Fibroblast of skin of abdomen (primary cell): ENCODE results near the gene LYZL1.
A peak's percentile ranks its signal among the peaks of the same experiment; 100 is the strongest.
"Not testable (repeated sequence)": the region's sequence is repeated elsewhere in the genome, so short reads cannot be mapped to it uniquely, and the experiment has no call there.

Experiments used
- DNase-seq: peaks from one replicate; pipeline ENCODE4 v3.0.0-alpha.2; 2013

The LYZL1 gene

DNA sequence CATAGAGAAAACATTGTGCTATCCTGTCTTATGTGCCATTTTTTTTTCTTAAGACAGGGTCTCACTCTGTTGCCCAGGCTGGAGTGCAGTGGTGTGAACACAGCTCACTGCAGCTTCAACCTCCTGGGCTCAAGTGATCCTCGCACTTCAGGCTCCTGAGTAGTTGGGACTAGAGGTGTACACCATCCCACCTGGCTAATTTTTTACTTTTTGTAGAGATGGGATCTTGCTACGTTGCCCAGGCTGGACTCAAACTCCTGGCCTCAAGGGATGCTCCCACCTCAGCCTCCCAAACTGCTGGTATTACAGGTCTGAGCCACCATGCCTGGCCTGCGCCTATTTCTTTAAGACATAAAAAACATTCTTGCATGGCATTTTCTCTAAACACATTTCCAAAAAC, 20.6 kb downstream of the LYZL1 start:
- DNase-seq: no peak

DNA sequence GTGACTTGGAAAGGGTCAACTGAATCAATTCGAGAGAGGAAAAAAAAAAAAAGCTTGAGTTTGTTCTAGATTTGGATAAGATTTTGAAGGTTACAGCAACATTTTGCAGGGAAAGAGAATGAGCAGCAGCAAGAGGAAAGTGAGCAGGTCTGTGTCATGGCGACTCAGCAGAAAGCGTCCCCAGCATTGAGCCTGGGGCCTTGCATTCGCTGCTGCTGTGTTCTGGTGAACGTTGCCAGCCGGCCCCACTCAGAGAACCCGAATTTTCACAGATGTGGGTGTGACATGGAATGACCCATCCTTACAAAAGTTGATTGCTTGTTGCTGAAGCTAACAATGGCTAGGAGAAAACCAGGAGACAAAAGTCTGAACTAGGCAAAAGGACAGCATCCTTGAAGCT, 21.6 kb downstream of the LYZL1 start:
- DNase-seq: not testable (repeated sequence)

DNA sequence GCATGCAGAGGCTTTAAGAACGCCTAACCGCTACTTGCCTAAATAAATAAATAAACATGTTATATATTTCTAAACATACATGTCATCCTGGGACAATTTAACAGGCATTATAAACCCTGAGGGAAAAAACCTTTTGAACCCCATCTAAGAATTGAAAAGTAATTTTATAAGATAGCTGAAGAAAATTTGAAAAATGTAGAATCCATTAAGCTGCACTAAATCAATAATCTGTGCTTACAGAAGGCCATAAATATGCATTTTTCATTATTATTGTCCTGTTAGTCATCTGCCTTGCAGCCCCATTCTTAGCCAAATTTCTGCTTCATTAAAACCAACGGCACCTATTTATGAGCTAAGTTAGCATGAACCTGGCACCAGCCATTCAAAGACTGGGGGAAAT, 24.2 kb downstream of the LYZL1 start:
- DNase-seq: no peak

DNA sequence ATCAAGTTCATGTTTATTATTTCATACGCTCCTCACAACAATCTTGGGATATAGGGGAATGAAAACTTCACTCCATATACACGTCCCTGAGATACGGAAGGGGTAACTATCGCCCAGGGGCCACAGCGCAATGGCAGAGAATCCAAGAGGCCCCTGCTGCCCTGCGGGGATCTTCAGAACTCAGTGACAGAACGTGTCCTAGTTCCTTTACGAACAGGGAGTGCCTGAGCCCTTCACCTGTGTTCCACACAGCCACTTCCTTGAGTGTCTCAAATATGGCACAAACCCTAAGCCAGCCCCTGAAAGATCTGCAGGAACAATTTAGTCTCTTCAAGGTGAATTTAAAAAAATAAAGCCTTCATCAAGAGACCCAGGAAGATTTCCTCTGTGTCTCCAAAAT, 25.9 kb downstream of the LYZL1 start:
- no peak for DNase-seq

DNA sequence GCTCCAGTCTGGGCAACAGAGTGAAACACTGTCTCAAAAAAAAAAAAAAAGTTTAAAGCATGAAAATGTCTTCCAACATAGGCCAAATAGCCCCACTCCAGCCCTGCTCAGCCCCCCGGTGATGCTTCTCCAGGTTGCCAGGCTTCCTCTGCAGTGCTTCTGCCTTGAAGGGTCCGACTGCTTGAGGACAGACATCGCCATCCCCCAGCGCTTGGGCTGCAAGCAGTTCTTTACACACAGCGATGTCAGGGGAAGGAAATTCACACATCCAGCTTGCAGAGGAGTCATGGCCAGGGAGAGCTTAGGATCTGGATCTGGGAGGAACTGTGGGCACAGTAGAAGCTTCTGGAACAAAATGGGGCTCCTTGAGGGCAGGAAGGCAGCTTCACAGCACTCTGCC, 26.9 kb downstream of the LYZL1 start:
- no peak for DNase-seq

DNA sequence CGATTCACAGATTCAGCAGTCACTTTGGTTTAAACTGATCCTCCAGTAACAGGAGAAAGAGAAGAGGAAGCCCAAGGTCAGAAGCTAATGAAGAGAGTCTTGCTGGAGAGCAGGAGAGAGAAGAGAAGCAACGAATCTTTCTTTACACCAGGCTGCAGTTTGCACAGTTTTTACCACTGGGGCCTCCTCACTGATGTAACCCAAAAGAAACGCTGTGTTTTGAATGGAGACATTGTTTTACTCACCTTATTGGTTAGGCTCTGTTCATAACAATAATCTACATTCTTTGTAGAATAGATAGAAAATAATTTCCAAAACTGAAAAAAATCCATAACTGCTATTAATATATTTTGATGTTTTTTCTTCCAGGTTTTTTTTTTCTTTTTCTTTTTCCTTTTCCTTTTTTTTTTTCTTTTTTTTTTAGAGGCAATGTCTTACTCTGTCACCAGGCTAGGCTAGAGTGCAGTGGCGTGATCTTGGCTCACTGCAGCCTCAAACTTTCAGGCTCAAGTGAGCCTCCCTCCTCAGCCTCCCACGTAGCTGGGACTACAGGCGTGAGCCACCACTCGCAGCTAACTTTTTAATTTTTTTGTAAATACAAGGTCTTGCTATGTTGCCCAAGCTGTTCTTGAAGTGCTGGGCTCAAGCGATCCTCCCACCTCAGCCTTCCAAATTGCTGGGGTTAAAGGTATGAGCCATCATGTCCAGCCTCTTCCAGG, 27.6 kb downstream of the LYZL1 start:
- DNase-seq: no peak

DNA sequence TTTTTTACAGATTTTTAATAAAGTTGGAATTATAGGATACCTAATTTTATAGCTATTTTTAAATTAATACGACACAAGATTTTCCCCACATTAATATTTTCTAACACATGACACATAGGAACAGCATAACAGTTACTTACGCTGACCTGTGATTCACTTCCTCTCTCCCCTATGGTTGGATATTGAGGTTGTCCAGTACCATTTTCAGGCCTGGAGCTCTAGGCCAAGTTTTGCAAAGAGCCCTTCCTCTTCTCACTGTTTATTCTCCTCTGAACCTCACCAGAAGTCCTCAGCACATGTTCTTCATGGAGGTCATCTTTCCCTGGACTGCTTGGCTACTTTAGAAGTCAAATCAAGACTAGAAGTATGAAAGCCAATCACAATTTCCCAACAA, 28.2 kb downstream of the LYZL1 start:
- DNase-seq: no peak

DNA sequence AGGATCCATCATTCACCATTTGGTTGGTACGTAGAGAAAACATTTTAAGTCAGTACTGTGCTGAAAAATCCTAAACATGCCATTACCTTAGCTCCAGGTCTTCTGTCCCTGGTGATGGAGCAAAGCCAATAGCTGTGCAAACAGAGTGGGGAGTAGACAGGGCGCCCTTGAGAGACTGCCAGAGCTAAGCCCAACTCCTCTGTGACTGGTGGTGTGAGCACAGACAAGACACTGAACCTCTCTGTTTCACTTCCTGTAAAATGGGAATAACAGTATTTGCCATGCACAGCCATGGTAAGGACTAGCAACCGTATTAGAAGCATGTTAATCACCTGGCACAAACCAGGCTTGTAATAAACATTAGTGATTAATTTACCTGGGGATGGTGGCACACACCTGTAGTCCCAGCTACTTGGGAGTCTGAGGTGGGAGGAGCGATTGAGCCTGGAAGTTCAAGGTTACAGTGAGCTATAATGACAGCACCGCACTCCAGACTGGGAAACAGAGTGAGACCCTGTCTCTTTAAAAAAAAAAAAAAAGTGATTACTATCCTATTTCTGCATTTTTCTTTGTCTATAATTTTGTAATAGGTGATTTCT, 28.7 kb downstream of the LYZL1 start:
- DNase-seq: no peak

DNA sequence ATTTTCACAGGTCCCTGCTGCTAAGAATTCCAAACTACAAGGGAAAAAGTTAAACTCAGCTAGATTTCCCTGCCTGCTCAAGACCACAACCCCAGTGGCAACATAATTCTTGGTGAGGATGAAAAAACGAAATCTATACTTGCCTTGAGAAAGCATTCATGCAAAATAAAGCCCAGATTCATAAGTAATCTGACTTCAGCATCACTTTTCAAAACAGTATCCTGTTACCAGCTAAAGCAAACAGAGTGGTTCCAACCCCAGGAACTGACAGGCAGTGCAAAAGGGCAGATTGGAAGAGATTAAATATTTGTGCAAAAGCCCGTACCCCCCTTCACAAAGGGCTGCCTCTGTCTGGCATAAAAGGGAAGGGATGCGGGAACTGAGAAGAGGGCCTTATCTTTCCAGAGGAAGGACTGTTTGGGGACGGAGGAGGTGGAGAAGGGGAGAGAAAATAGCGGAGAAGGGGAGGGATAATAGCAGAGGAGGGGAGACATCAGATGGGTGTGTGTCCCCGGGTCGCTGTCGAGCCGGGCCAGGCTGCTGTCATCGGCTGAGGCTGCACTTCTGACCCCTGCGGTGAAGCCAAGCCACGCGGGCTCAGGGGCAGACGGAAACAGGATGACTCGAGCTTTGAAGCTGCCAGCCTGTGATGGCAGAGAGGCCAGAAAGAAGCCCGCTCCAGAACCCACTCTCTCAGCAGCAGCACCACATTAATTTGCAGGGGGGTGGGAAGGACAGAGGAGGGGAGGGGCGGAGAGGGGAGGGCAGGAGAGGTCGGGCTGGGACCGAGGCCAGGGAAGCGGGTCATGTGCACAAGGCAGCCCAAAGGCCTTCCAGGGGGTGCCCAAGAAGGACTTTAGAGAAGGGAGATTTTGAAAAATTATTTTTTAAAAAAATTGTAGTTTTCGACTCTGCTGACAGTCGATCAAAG, 29.5 kb downstream of the LYZL1 start:
- not testable (repeated sequence) for DNase-seq

DNA sequence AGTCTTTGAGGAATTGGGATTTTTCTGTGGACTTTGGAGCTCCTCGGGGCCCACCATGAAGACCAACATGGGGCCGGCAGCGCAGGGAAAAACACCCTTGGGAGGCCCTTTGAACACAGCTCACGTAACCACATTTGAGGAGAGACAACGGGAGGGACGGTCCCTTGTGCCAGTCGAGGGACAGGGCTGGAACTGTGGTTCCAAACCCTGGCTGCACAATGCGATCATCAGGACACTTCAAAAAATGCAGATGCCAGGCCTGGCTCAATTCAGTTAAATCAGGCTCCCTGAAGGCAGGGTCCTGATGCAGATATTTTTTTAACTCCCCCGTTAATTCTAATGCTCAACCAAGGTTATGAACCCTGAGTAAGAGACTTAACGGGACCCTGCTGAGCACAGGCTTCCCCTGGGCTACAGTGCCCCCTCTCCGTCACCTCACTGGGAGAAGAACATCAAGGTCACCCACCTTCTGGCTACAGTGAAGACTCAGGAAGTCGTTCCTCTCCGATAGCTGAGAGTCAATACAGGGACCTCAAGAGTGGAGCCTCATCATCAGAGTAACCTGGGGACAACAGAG, 30.4 kb downstream of the LYZL1 start:
- DNase-seq: no peak

DNA sequence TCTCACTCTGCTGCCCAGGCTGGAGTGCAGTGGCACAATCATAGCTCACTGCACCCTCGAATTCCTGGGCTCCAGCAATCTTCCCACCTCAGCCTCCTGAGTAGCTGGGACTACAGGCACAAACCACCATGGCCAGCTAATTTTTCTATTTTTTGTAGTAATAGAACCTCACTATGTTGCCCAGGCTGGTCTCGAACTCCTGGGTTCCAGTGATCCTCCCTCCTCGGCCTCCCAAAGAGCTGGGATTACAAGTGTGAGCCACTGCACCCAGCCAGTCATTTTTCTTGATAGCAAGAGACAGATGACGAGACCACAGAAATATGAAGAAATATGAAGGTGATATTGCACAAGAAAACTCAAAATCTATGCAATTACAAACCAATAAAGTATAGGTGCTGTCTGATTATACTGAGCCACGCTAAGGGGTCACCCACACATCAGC, 31.8 kb downstream of the LYZL1 start:
- not testable (repeated sequence) for DNase-seq

DNA sequence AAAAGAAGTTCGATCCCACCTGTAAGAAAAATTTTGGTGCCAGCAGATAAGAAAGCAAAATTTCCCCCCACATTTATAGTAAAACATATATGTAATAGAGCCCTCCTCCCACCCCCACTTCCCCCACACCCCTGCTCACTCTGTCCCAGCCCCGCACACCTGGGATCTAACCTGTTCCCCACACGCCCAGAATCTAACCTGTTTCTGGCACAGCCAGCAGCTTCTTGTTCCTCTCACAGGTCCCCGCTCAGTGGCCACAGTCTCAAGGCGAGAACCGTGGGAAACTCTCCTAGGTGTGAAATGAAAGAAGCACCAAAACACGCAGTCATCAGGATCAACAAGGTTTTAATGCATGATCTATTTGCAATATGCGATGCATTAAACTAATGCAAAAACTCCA, 32.8 kb downstream of the LYZL1 start:
- DNase-seq: no peak

DNA sequence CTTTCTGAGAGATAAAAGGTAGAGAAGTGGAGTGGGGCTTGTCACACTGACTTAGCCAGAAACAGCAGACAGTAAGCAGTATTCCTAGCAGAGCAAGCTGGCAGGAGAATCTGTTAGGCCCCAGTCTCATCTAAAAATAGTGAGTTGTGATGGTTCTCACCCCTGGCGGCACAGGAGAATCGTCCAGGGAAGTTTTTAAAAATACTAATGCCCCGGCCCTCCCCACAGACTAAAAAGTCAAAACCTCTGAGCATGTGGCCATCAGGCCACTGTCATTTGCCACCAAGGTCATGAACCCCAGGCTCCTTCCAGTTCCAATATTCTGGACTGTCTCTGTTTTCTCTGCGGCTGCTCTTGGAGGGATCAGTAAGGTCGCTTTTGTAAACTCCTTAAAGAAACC, 34.0 kb downstream of the LYZL1 start:
- no peak for DNase-seq

DNA sequence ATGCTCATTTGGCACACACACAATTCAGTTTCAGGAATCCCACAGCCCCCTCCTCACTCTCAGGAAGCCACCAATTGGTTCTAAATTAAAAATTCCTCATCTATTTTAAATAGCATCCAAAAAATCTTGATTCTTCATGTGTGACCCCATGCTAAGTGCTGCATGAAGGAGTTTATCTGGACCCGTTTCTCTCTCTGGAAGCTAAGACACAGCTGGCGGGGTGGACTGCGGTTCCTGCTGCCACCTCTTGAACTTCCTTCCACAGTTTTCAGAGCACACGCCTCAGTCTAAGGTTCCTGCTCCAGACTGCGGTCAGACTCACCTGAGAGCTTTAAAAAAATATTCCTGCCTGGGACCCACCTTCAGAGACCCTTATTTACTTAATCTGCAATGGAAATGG, 34.5 kb downstream of the LYZL1 start:
- no peak for DNase-seq

DNA sequence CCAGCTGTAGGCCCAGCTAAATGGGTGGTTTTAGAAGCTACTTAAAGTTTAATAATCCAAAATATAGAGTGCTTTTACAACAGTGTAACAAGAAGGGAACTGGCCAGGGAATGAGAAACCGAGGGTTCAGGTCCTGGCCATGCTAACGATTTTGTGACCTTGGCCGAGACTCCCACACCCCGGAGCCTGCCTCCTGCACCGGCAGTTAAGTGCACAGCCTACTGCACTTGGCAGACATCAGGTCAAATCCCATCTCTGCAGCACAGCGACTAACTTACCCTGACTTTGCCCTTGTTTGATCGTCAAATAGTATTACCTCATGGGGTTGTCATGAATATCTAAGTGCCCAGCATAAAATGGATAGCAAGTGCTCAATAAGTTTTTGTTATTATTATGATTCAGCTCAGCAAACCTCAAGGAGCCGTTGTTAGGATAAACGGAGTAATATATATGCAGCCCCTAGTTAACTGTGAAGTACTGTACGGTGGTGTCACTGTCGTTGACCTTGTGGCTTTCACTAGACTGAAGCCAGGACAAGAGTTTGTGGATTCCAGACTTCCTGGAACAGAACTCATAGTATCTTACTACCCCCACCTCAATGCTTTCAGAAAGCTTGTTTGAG, 35.5 kb downstream of the LYZL1 start:
- no peak for DNase-seq

DNA sequence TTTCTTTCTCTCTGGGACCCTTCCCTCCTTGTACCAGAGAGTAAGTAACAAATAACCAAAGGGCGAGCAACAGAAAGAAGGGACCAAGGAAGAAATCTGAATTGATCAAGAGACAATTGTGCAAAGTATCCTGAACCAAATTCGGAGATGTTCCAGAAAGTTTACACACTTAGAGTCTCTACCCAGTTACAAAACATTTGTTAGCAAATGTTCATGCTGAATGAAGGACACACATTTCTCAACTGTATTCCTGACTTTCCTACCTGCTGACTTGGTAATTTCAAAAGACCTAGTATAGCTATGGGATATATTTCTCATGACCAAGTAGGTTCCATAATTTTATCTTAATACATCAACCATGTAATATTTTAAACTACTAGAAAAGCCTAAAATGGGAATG, 37.4 kb downstream of the LYZL1 start:
- DNase-seq: no peak

DNA sequence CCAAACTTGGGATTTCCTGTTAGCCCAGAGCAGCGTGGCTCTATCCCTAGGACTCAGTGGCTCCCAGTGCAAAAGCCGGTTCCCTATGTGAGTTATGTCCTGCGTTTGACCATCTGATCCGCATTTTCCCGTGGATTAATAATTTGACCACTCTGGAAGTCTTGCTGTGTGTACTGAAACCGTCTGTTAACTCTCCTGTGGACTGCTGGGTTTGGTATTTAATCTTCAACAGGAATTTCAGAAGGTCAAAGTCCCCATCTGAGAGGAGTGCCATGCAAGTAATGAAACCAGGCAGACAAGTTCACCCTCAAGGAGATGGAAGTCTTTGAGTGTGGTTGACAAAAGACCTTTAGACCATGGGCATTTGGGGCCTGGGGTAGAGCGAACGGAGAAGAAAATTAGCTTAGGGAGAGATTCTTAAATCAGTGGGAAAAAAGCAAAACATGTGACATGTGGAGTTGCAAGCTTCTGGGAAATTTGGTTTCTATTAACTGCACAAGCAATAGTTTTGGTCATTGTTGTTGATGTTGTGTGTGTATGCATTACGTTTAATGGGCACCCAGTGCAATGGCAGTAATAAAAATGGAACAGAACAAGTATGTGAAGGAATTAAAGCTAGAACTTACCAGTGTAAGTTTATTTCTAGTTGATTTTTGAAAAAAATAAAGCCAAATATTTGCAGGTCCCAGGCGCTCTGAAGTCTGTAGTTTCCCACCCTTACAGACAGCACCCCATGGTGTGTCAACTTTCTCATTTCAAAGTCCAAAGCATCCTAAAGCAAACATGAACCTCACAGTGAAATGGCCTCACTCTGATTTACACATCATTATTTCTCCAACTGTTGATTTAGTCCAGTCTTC, 38.2 kb downstream of the LYZL1 start:
- no peak for DNase-seq

DNA sequence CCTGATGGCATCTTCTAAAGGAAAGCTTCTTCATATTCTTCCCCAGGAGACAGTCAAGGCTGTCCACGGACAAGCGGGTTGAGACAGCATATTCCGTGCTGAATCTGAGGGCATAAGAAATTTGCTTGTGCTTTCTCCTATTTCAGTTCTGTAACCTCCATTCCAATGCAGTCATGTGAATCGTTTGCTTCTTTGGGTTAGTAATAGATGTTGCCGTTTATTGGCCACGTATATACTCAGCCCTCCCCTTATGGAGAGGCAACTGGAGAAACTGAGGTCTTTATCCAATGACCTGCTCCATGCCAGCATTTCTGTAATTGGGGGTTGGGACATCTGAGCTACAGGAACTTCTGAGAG, 38.9 kb downstream of the LYZL1 start:
- no peak for DNase-seq

DNA sequence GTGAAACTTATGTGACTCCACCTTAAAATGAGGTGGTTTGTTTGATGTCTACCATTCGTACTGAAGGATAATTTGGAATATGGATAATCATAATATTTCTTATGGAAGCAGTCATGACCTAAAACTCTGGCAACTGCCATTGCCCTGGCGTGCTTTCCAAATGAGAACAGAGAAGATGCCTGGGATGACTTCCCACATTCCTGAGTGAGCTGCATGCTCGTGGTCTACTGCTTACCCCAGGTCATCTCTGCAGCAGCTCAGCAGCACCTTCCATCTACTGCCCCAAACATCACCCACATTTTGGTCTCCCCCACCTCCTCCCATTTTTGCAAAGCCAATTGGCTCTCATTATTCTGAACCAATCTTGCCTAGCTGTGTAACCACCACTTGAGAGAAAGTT, 40.1 kb downstream of the LYZL1 start:
- DNase-seq: peak; percentile 81

DNA sequence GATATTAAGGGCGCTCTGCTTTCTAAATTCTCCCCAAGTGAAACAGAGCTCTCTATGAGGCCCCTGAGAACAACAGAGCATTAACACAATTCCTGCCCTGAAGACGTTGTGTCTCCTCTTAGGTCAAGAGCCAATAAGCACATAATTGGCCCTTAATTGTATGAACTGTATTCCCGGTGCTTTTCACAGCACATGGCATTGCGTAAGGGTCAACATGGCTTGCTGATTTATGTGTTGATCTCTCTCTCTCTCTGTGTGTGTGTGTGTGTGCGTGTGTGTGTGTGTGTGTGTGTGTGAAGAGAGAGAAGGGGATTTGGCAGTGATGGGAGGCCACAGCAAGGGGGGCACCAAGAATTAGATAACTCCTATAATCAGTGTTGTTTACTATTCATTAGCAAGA, 40.5 kb downstream of the LYZL1 start:
- peak; percentile 51 for DNase-seq

DNA sequence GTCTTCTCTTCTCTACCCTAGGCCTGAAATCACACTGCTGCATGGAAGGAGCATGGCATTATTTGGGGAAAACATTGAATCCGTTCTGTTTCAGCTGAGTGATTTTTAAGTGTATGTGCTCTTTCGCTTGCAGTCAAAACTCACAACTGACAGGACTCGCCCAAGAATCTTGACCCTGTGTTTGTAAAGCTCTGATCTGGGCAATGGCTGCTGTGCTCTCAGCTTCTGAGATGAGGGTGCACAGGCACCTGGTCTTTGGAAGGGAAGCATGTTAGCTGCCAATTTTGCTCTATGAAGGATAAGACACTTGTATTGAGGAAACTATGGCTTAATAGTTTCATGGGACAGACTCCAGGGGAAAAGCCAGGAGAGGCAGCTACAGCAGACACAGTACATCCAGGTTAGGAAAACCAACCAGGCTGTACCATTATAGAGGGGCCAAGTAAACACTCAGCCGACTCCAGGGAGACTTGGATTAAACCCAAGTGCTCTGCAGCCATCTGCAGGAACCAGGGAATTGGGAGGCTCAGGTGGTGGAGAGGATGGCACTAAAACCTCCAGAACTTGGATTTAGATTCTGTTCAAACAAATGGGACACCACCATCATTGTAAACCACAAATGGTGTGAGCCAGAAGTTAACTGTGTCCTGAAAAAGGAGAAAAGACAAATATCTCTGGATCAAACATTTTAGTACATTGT, 43.3 kb downstream of the LYZL1 start:
- DNase-seq: no peak
